ENCODE measurements around the gene TRABD. TPM values are rescaled to one million over a fixed set of nuclear protein-coding genes. Genes with fewer than 3 reads are reported as not detected.
A peak's percentile ranks its signal among the peaks of the same experiment; 100 is the strongest.
"Not testable (repeated sequence)": the region's sequence is repeated elsewhere in the genome, so short reads cannot be mapped to it uniquely, and the experiment has no call there.

Gene TRABD, protein sequence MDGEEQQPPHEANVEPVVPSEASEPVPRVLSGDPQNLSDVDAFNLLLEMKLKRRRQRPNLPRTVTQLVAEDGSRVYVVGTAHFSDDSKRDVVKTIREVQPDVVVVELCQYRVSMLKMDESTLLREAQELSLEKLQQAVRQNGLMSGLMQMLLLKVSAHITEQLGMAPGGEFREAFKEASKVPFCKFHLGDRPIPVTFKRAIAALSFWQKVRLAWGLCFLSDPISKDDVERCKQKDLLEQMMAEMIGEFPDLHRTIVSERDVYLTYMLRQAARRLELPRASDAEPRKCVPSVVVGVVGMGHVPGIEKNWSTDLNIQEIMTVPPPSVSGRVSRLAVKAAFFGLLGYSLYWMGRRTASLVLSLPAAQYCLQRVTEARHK
- total RNA-seq = 10 to 100 TPM; 18.3 to 31.0 (median 22.3) TPM

DNA sequence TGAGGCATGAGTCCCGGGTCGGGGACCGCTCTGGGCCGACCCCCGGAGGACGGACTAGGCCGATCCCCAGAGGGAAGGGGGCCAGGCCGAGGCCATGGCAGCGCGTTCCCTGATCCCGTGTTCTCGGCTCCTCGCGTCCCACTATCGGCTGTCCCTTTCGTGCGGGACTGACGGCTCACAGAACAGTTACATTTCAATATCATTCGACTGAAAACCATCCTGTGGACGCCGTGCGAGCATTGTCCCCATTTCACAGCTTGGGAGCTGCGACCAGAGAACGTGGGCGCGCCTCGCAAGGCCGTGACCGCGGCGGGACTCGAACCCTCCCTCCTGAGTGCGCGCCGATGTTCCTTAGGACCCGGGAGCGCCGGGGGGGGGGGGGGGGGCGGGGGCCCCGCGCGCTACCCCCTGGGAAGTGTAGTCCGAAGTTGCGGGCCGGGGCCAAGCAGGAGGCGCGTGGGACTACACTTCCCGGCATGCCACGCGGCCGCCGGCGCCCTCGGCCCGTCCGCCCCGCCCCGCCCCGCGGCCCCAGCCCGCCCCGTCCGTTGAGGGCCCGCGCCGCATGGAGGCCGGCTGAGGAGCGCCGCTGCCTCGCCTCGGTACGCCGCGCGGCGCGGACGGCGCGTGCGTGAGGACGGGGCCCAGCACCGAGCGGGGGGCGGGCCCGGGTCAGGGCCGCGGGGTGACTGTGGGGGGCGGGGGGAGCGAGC lies at the start of gene TRABD:
TRABD (plus strand) TSS at position 539 of the 713 bp plus-strand sequence. CDS start 7,148 bp downstream, outside the sequence.
- intact Hi-C loops (cut with DNase I) = no loop called here
- 4% methylated on average over 29 of the region's 90 CpGs for WGBS
- H3K36me3 ChIP-seq = no peaks in the 10 kb centered on the region
- H3K9me3 ChIP-seq = no peaks in the 10 kb centered on the region
- peak within 1 kb of the TSS; percentile 69 to 75 (median 73) for H3K27ac ChIP-seq (replicated peaks in 1 of 4)
- TF ChIP-seq POLR2A (IDR thresholded peaks at IDR 0.05; ENCODE audit: low read depth) (no peak), EP300 (IDR thresholded peaks at IDR 0.05) (no peak), POLR2AphosphoS5 (IDR thresholded peaks at IDR 0.05) (no peak)
- TF ChIP-seq, protein P1, sequence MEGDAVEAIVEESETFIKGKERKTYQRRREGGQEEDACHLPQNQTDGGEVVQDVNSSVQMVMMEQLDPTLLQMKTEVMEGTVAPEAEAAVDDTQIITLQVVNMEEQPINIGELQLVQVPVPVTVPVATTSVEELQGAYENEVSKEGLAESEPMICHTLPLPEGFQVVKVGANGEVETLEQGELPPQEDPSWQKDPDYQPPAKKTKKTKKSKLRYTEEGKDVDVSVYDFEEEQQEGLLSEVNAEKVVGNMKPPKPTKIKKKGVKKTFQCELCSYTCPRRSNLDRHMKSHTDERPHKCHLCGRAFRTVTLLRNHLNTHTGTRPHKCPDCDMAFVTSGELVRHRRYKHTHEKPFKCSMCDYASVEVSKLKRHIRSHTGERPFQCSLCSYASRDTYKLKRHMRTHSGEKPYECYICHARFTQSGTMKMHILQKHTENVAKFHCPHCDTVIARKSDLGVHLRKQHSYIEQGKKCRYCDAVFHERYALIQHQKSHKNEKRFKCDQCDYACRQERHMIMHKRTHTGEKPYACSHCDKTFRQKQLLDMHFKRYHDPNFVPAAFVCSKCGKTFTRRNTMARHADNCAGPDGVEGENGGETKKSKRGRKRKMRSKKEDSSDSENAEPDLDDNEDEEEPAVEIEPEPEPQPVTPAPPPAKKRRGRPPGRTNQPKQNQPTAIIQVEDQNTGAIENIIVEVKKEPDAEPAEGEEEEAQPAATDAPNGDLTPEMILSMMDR (IDR thresholded peaks at IDR 0.05) = no peak
- H3K4me3 ChIP-seq = peak within 1 kb of the TSS; percentile 76 to 87 (median 84)
- DNase-seq (ENCODE audit: extremely low spot score) = peak; percentile 98
- peaks cover 43 to 63% (median 58%) of the 10 kb centered on the region in 4 donors for H3K4me1 ChIP-seq
- H3K27me3 ChIP-seq = peaks cover 0 to 5% (median 0%) of the 10 kb centered on the region in 4 donors

DNA sequence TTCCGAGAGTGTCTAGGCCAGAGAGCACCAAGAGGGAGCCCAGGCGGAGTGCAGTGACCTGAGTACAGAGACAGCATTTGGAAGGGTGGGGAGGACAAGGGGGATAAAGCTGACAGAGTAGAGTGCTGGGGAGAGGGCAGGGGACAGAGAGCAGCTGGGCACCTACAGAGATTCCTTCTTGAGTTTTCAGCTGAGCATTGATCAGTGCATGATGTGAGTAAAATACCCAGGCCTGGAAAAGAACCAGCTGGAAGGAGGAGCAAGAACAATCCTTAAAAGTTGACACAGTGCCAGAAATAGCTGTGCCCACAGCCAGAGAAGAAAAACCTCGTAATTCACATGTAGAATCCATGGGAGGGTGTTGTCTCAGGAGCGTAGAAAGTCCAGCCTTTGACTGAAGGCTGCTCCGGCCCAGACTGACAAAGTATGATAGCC lies 49.1 kb upstream of the TRABD start:
- peaks cover 0 to 7% (median 0%) of the 10 kb centered on the region in 4 donors for H3K4me1 ChIP-seq
- peaks cover 0 to 7% (median 0%) of the 10 kb centered on the region in 4 donors for H3K27me3 ChIP-seq
- no peaks in the 10 kb centered on the region for H3K36me3 ChIP-seq
- peaks cover 0 to 5% (median 0%) of the 10 kb centered on the region in 4 donors for H3K9me3 ChIP-seq
- H3K27ac ChIP-seq (replicated peaks in 1 of 4) = no peak overlapping the region
- intact Hi-C loops (cut with DNase I) = no loop called here
- TF ChIP-seq POLR2AphosphoS5 (IDR thresholded peaks at IDR 0.05) (no peak), POLR2A (IDR thresholded peaks at IDR 0.05; ENCODE audit: low read depth) (no peak), EP300 (IDR thresholded peaks at IDR 0.05) (no peak)
- TF ChIP-seq, protein P1 (IDR thresholded peaks at IDR 0.05) = no peak
- WGBS = 73% methylated on average over 5 of the region's 5 CpGs
- no peak overlapping the region for H3K4me3 ChIP-seq
- no peak for DNase-seq (ENCODE audit: extremely low spot score)

DNA sequence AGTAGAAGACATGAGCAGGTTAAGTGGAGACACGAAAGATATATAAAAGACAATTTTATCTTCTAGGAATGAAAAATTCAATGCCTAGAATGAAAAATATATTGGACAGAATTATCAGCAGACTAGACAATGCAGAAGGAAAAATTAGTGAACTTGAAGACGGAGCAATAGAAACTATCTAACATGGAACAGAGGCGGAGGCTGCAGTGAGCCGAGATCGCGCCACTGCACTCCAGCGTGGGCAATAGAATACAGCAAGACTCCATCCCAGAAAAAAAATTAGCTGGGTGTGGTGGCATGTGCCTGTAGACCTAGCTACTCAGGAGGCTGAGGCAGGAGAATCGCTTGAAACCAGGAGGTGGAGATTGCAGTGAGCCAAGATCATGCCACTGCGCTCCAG lies 48.4 kb upstream of the TRABD start:
- H3K4me3 ChIP-seq; H3K36me3 ChIP-seq; H3K4me1 ChIP-seq; H3K27ac ChIP-seq (replicated peaks in 1 of 4); DNase-seq (ENCODE audit: extremely low spot score); H3K27me3 ChIP-seq; intact Hi-C loops (cut with DNase I); H3K9me3 ChIP-seq: not testable (repeated sequence)
- 95% methylated on average over 9 of the region's 9 CpGs for WGBS

DNA sequence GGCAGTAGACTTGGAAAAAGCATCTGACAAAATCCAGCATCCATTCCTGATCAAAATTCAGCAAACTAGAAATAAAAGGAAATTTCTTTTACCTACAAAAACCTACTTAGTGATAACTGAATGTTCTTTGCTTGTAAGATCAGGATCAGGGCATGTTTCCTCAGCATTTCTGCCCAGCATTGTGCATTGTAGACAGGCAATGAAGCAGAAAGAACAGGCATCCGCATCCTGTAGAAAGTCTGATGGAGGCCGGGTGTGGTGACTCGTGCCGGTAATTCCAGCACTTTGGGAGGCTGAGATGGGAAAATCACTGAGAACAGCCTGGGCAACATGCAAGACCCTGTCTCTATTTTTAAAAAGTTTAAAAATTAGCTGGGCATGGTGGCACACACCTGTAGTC lies 47.7 kb upstream of the TRABD start:
- H3K9me3 ChIP-seq = no peaks in the 10 kb centered on the region
- peaks cover 0 to 7% (median 0%) of the 10 kb centered on the region in 4 donors for H3K4me1 ChIP-seq
- DNase-seq (ENCODE audit: extremely low spot score) = no peak
- H3K27me3 ChIP-seq = peaks cover 0 to 12% (median 0%) of the 10 kb centered on the region in 4 donors
- intact Hi-C loops (cut with DNase I) = no loop called here
- TF ChIP-seq, protein P1 (IDR thresholded peaks at IDR 0.05) = no peak
- TF ChIP-seq EP300 (IDR thresholded peaks at IDR 0.05) = no peak
- TF ChIP-seq POLR2A (IDR thresholded peaks at IDR 0.05; ENCODE audit: low read depth) = no peak
- no peak for TF ChIP-seq POLR2AphosphoS5 (IDR thresholded peaks at IDR 0.05)
- no peaks in the 10 kb centered on the region for H3K36me3 ChIP-seq
- WGBS = 94% methylated on average over 4 of the region's 4 CpGs
- H3K27ac ChIP-seq (replicated peaks in 1 of 4) = no peak overlapping the region
- no peak overlapping the region for H3K4me3 ChIP-seq

DNA sequence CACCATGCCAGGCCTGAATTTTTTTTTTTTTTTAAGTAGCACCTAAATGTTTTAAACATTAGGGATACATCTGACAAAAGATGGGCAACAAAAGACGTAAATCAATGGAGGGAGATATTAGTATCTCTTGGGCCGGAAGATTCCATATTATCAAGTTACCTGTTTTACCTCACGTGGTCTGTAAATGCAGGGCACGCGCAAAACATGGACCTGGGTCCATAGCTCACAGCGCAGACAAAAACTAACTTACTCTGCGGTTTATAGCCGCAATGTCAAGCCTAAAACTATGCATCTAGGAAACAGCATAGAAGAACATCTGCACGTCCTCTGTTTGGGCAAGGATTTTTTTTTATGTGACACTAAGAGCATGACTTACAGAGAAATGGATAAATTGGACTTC lies 46.7 kb upstream of the TRABD start:
- peaks cover 0 to 7% (median 0%) of the 10 kb centered on the region in 4 donors for H3K4me1 ChIP-seq
- peaks cover 0 to 15% (median 0%) of the 10 kb centered on the region in 4 donors for H3K27me3 ChIP-seq
- DNase-seq (ENCODE audit: extremely low spot score) = no peak
- no peaks in the 10 kb centered on the region for H3K9me3 ChIP-seq
- 92% methylated on average over 9 of the region's 9 CpGs for WGBS
- H3K36me3 ChIP-seq = no peaks in the 10 kb centered on the region
- TF ChIP-seq EP300 (IDR thresholded peaks at IDR 0.05) (no peak), POLR2A (IDR thresholded peaks at IDR 0.05; ENCODE audit: low read depth) (no peak), POLR2AphosphoS5 (IDR thresholded peaks at IDR 0.05) (no peak)
- H3K4me3 ChIP-seq = no peak overlapping the region
- no peak overlapping the region for H3K27ac ChIP-seq (replicated peaks in 1 of 4)
- intact Hi-C loops (cut with DNase I) = no loop called here

Data from esophagus muscularis mucosa (tissue), 4 donors.